Ovary (tissue), 9 donors: Measurements from ENCODE around the gene KLHL30. TPM values are rescaled to one million over a fixed set of nuclear protein-coding genes. Genes with fewer than 3 reads are reported as not detected.

ENCODE experiments used
- DNase-seq, 5 donors: peaks; one replicate each; pipeline ENCODE4 v3.0.0-alpha.2; 2019 to 2020
- H3K27ac ChIP-seq, 2 donors: fragments of 200-600 bp; one replicate each; pipeline versions ENCODE4 v1.5.1 to v1.8.0; 2019 to 2022
- H3K27me3 ChIP-seq: fragments of 200-600 bp; one replicate; pipeline ENCODE4 v1.8.0; 2022
- H3K36me3 ChIP-seq: fragments of 200-600 bp; sonication (generic); one replicate; pipeline ENCODE4 v1.5.1; 2019
- H3K4me1 ChIP-seq: one replicate; pipeline ENCODE4 v1.8.1; 2013; ENCODE audit warnings: mild to moderate bottlenecking, moderate library complexity; ENCODE audit not compliant: insufficient read depth
- H3K4me3 ChIP-seq: fragments of 200-600 bp; sonication (generic); one replicate; pipeline ENCODE4 v1.5.1; 2017
- H3K9me3 ChIP-seq, 2 donors: fragments of 200-600 bp in 1 of 2; sonication (generic) in 1 of 2; one replicate each; pipeline versions ENCODE4 v1.5.1 to v1.8.1; 2013 to 2019; ENCODE audit warnings: mild to moderate bottlenecking in 1 of 2, moderate library complexity in 1 of 2
- CTCF ChIP-seq, 3 donors: fragments of 450-650 bp in 2 of 3; fragments of 200-600 bp in 1 of 3; IDR thresholded peaks; one replicate each; pipeline versions ENCODE4 v1.5.1 to v1.8.0; 2016 to 2022; ENCODE audit warnings: antibody characterized with exemption in 3 of 3, mild to moderate bottlenecking in 1 of 3
- EP300 ChIP-seq: sonication (generic); formaldehyde crosslinking; IDR thresholded peaks from one replicate; pipeline ENCODE4 v1.6.1; 2017; ENCODE audit warnings: antibody characterized with exemption
- POLR2A ChIP-seq: fragments of 450-650 bp; IDR thresholded peaks from one replicate; pipeline ENCODE4 v1.6.1; 2017; ENCODE audit warnings: antibody characterized with exemption, mild to moderate bottlenecking, moderate library complexity
- WGBS, 3 donors: extraction: QIAGEN DNeasy Blood & Tissue Kit in 1 of 3; methylation state at CpG; one replicate each; pipeline versions ENCODE4 v1.1.5 to v1.1.7; 2013 to 2017; 5-methylcytosine and 5-hydroxymethylcytosine counted together
- intact Hi-C, 4 donors: fragments of 100-400 bp; cut with DNase I; formaldehyde crosslinking; loops; one replicate each; pipeline versions ENCODE4 v1.11.0 to v1.15.1; 2022 to 2023
- polyA plus RNA-seq, 2 donors: library from polyadenylated mRNA; stranded (reverse); fragments of 200-250 nt in 1 of 2; fragments of 350-450 nt in 1 of 2; fragmentation: Illumina TruSeq in 1 of 2; extraction: RNeasy Lipid Tissue Mini Kit (QIAGEN cat#74804) in 1 of 2; gene quantifications; one replicate each; pipeline ENCODE4 v1.2.3, GENCODE V29; 2013 to 2014
- total RNA-seq, 7 donors: library from RNA; depleted of rRNA in 2 of 7; stranded (reverse); fragments of >200 nt in 2 of 7; fragmentation: NEBNext Ultra II Directional in 3 of 7; extraction: Animal tissue kit (Norgen Biotek cat#: 25700) in 3 of 7; gene quantifications; one replicate each; pipeline versions ENCODE4 v1.1.0 to v1.2.4, GENCODE V29; 2016 to 2023
- donor health status: DM: no; HTN: no; CAD: no; lungs with moderate emphysema.
- donor health status: DM: no; HTN: no; CAD: no.
- donor health status: Bipolar disorder and iron deficiency.
- donor health status: DM: yes; HTN: yes; CAD: no.
- donor health status: DM: no; HTN: no; CAD: no.
- donor health status: DM: yes; HTN: yes; CAD: no.

Gene KLHL30
- total and polyA plus RNA-seq, 9 donors, result 0.08 to 0.74 (median 0.24) TPM; not detected in 1

GRCh38 chr2:238151628-238152235 lies 13.3 kb downstream of the KLHL30 start:
- 84 to 90% (median 84%) methylated on average over 16 of the region's 16 CpGs for WGBS, 3 donors
- H3K36me3 ChIP-seq, result no peaks in the 10 kb centered on the region
- H3K4me3 ChIP-seq, result no peak overlapping the region
- H3K27ac ChIP-seq, result no peak overlapping the region
- intact Hi-C loops, result no loop called here
- no peaks in the 10 kb centered on the region for H3K4me1 ChIP-seq
- no peak for DNase-seq
- no peaks in the 10 kb centered on the region for H3K27me3 ChIP-seq
- H3K9me3 ChIP-seq, result no peaks in the 10 kb centered on the region
- TF ChIP-seq EP300, result no peak
- no peak for TF ChIP-seq POLR2A
- TF ChIP-seq CTCF (IDR thresholded peaks at IDR 0.05), result no peak

GRCh38 chr2:238152771-238153688 lies 14.6 kb downstream of the KLHL30 start:
- 79 to 80% (median 80%) methylated on average over 22 of the region's 22 CpGs for WGBS, 3 donors

GRCh38 chr2:238154570-238154969 lies 16.1 kb downstream of the KLHL30 start:
- TF ChIP-seq POLR2A (no peak), EP300 (no peak), CTCF (IDR thresholded peaks at IDR 0.05) (no peak)
- no peak overlapping the region for H3K4me3 ChIP-seq
- 92 to 95% (median 92%) methylated on average over 10 of the region's 10 CpGs for WGBS, 3 donors
- no peaks in the 10 kb centered on the region for H3K36me3 ChIP-seq
- no peaks in the 10 kb centered on the region for H3K27me3 ChIP-seq
- H3K4me1 ChIP-seq, result no peaks in the 10 kb centered on the region
- H3K9me3 ChIP-seq, result no peaks in the 10 kb centered on the region
- intact Hi-C loops, result no loop called here
- H3K27ac ChIP-seq, result no peak overlapping the region
- DNase-seq, result no peak

More at GRCh38 chr2:238152771-238153688, 14.6 kb downstream of the KLHL30 start:
- Histone ChIP-seq H3K4me3 (no peak overlapping the region), H3K4me1 (no peaks in the 10 kb centered on the region), H3K27ac (no peak overlapping the region), H3K9me3 (no peaks in the 10 kb centered on the region), H3K27me3 (no peaks in the 10 kb centered on the region), H3K36me3 (no peaks in the 10 kb centered on the region)
- TF ChIP-seq POLR2A (no peak), EP300 (no peak), CTCF (IDR thresholded peaks at IDR 0.05) (no peak)
- intact Hi-C loops, result no loop called here
- no peak for DNase-seq

GRCh38 chr2:238155051-238155760 lies 16.7 kb downstream of the KLHL30 start:
- H3K27me3 ChIP-seq, result no peaks in the 10 kb centered on the region
- no peak for TF ChIP-seq POLR2A
- no peak for TF ChIP-seq CTCF (IDR thresholded peaks at IDR 0.05)
- no peak for TF ChIP-seq EP300
- 63% methylated on average over 19 of the region's 19 CpGs for WGBS, 3 donors
- no peaks in the 10 kb centered on the region for H3K9me3 ChIP-seq
- no peak for DNase-seq
- H3K27ac ChIP-seq, result no peak overlapping the region
- no peak overlapping the region for H3K4me3 ChIP-seq
- no peaks in the 10 kb centered on the region for H3K4me1 ChIP-seq
- H3K36me3 ChIP-seq, result no peaks in the 10 kb centered on the region
- intact Hi-C loops, result no loop called here
